ENCODE results near the gene SLC25A30. TPM values are rescaled to one million over a fixed set of nuclear protein-coding genes. Genes with fewer than 3 reads are reported as not detected.

Gene SLC25A30
- total RNA-seq, 2 donors from 2014 or later = 9.9 to 12.4 TPM

DNA sequence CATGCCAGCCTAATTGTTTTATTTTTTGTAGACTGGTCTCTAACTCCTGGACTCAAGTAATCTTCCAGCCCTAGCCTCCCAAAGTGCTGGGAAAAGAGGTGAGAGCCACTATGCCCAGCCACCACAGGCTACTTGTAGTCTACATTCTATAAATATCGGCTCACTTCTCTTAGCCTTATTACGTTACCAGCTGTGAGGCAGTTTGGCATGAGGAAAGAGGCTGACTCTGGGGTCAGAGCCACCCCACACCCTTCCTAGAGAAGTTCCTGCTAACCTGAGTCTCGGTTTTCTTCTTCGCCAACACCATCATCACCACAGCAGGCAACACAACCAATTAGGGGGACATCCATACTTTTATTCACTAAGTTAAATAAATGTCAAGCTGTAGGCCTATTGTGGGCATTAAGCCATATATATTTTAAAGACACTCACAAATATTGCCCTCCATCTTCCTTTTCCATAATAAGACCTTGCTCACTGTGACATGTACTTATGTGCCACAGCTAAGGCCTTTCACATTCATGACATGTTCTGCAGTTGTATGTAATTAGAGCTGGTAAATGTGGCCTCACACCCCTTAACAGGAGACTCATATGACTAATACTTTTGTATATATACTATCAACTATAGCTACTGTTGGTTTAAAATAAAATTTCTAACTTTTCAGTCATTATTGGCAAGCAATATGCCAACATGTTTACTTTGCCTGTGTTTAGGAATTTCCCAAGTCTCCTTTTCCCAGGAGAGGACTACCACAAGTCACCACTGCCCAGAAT, 5.7 kb downstream of the SLC25A30 start:
- no peak overlapping the region for H3K27ac ChIP-seq (ENCODE audit: low read depth, low read length)
- no peak for DNase-seq

DNA sequence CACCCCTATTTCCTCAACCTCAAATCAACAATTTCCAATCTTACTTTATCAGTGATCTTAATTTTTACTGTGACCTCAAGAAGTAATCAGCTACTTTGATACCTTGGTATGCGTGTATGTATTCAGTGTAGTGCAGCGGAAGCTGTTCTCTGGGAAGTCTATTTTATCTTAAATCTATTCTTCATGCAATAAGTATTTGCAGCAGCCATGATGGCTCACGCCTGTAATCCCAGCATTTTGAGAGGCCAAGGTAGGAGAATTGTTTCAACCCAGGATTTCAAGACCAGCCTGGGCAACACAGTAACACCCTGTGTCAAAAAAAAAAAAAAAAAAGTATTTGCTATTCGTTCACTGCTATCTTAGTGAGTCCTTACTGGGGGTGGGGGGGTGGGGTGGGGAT, 6.5 kb downstream of the SLC25A30 start:
- no peaks in the 10 kb centered on the region for H3K27me3 Mint-ChIP-seq (ENCODE audit: insufficient read depth)
- H3K9ac ChIP-seq (ENCODE audit: extremely low read depth, low read length, poor library complexity, severe bottlenecking) = no peak overlapping the region
- H3K4me1 ChIP-seq (ENCODE audit: control insufficient read depth, insufficient read depth, low read length) = no peaks in the 10 kb centered on the region
- no peaks in the 10 kb centered on the region for H3K4me1 Mint-ChIP-seq
- no peaks in the 10 kb centered on the region for H3K27me3 ChIP-seq (ENCODE audit: control insufficient read depth, insufficient read depth, low read length, poor library complexity, severe bottlenecking)
- no peak overlapping the region for H3K27ac Mint-ChIP-seq
- no peak overlapping the region for H3K4me3 Mint-ChIP-seq
- DNase-seq = no peak
- H3K9me3 ChIP-seq (ENCODE audit: control insufficient read depth, low read length) = no peaks in the 10 kb centered on the region
- no peaks in the 10 kb centered on the region for H3K9me3 Mint-ChIP-seq
- H3K36me3 Mint-ChIP-seq (ENCODE audit: low read depth) = peaks cover 24% of the 10 kb centered on the region
- TF ChIP-seq CTCF (conservative IDR thresholded peaks at IDR 0.05) = no peak
- peaks cover 21% of the 10 kb centered on the region for H3K36me3 ChIP-seq (ENCODE audit: control insufficient read depth, insufficient read depth, low read length)
- no peak overlapping the region for H3K27ac ChIP-seq (ENCODE audit: low read depth, low read length)
- 80 to 97% methylated on average over 1 to 3 of the region's 4 CpGs for WGBS, 2 experiments (ENCODE audit: insufficient coverage in 1 of 2, insufficient read length in 1 of 2)
- no peak overlapping the region for H3K4me3 ChIP-seq (ENCODE audit: low read length)

More for the DNA sequence above, 5.7 kb downstream of the SLC25A30 start:
- no peaks in the 10 kb centered on the region for H3K4me1 ChIP-seq (ENCODE audit: control insufficient read depth, insufficient read depth, low read length)
- no peak overlapping the region for H3K4me3 ChIP-seq (ENCODE audit: low read length)
- Mint-ChIP-seq H3K4me3 (no peak overlapping the region), H3K9me3 (no peaks in the 10 kb centered on the region), H3K27ac (no peak overlapping the region), H3K4me1 (no peaks in the 10 kb centered on the region), H3K36me3 (ENCODE audit: low read depth) (peaks cover 21% of the 10 kb centered on the region), H3K27me3 (ENCODE audit: insufficient read depth) (peaks cover 6% of the 10 kb centered on the region)
- peaks cover 19% of the 10 kb centered on the region for H3K36me3 ChIP-seq (ENCODE audit: control insufficient read depth, insufficient read depth, low read length)
- no peak overlapping the region for H3K9ac ChIP-seq (ENCODE audit: extremely low read depth, low read length, poor library complexity, severe bottlenecking)
- 96 to 100% methylated on average over 3 to 4 of the region's 4 CpGs for WGBS, 2 experiments (ENCODE audit: insufficient coverage in 1 of 2, insufficient read length in 1 of 2)
- H3K9me3 ChIP-seq (ENCODE audit: control insufficient read depth, low read length) = no peaks in the 10 kb centered on the region
- H3K27me3 ChIP-seq (ENCODE audit: control insufficient read depth, insufficient read depth, low read length, poor library complexity, severe bottlenecking) = no peaks in the 10 kb centered on the region
- TF ChIP-seq CTCF (conservative IDR thresholded peaks at IDR 0.05) = no peak

DNA sequence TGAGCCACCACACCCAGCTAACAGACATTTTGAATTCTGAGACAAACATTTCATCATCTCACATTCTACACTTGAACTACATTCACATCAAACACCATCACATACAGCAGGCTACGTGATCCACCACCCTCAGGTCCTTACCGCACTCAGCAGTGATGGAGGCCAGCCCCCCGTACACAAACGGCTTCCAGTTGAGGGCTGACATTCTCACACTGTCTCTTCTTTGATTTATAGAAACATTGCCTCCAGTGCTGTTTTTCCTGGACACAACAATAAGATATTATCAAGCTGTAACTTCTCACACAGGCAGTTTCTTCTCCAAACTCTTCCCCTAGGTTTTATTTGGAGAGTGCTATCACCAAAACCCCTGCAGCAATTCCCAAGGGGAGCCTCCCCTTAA, 7.0 kb downstream of the SLC25A30 start:
- Mint-ChIP-seq H3K9me3 (no peaks in the 10 kb centered on the region), H3K4me3 (no peak overlapping the region), H3K4me1 (no peaks in the 10 kb centered on the region), H3K36me3 (ENCODE audit: low read depth) (peaks cover 28% of the 10 kb centered on the region), H3K27ac (no peak overlapping the region), H3K27me3 (ENCODE audit: insufficient read depth) (no peaks in the 10 kb centered on the region)
- Histone ChIP-seq H3K36me3 (ENCODE audit: control insufficient read depth, insufficient read depth, low read length) (peaks cover 25% of the 10 kb centered on the region), H3K9ac (ENCODE audit: extremely low read depth, low read length, poor library complexity, severe bottlenecking) (no peak overlapping the region), H3K27ac (ENCODE audit: low read depth, low read length) (no peak overlapping the region), H3K27me3 (ENCODE audit: control insufficient read depth, insufficient read depth, low read length, poor library complexity, severe bottlenecking) (no peaks in the 10 kb centered on the region), H3K4me3 (ENCODE audit: low read length) (no peak overlapping the region), H3K4me1 (ENCODE audit: control insufficient read depth, insufficient read depth, low read length) (no peaks in the 10 kb centered on the region), H3K9me3 (ENCODE audit: control insufficient read depth, low read length) (no peaks in the 10 kb centered on the region)
- DNase-seq = no peak
- TF ChIP-seq CTCF (conservative IDR thresholded peaks at IDR 0.05) = no peak
- WGBS, 2 experiments (ENCODE audit: insufficient coverage in 1 of 2, insufficient read length in 1 of 2) = 96 to 100% methylated on average over 4 of the region's 4 CpGs

Data from endodermal cell (in vitro differentiated cells).